GM13976 (cell line): ENCODE measurements around the gene LY6G5C.

Experiments
- DNase-seq: peaks from one replicate; pipeline ENCODE4 v3.0.0; 2012; ENCODE audit warnings: low spot score
- CTCF ChIP-seq: IDR thresholded peaks from 2 replicates; pipeline ENCODE4 v1.5.1; 2012; ENCODE audit warnings: borderline replicate concordance, mild to moderate bottlenecking; ENCODE audit not compliant: insufficient read depth; ENCODE audit errors: extremely low read depth, missing control alignments, control extremely low read depth
- in situ Hi-C: fragments of 300-500 bp; cut with MboI; formaldehyde crosslinking; loops from one replicate; pipeline ENCODE4 v1.12.0; 2022; ENCODE audit warnings: low sequenced_read_pairs, mixed read lengths, inconsistent platforms; ENCODE audit not compliant: unreplicated experiment

LY6G5C gene

GRCh38 chr6:31636698-31637596 lies 43.9 kb downstream of the LY6G5C start:
- no peak for DNase-seq
- TF ChIP-seq CTCF = no peak
- in situ Hi-C loops = no loop called here

GRCh38 chr6:31634969-31635575 lies 45.8 kb downstream of the LY6G5C start:
- TF ChIP-seq CTCF = no peak
- in situ Hi-C loops = no loop called here
- no peak for DNase-seq

- no peak for TF ChIP-seq CTCF
- in situ Hi-C loops = no loop called here
- DNase-seq = no peak
Measured at GRCh38 chr6:31634131-31634530, 46.7 kb downstream of the LY6G5C start.

- no peak for DNase-seq
- in situ Hi-C loops = no loop called here
- TF ChIP-seq CTCF = no peak
Measured at GRCh38 chr6:31633447-31633846, 47.4 kb downstream of the LY6G5C start.

GRCh38 chr6:31632279-31632946 lies 48.5 kb downstream of the LY6G5C start:
- no peak for DNase-seq
- no peak for TF ChIP-seq CTCF
- in situ Hi-C loops = no loop called here

GRCh38 chr6:31631681-31632278 lies 49.1 kb downstream of the LY6G5C start:
- TF ChIP-seq CTCF = no peak
- no peak for DNase-seq
- in situ Hi-C loops = no loop called here
